GM19455 (cell line): ENCODE measurements around the gene CHAMP1.

Source experiments
- ATAC-seq: cut with Tn5 transposase; IDR thresholded peaks from one replicate; pipeline ENCODE4 v1.9.1; 2021; ENCODE audit not compliant: unreplicated experiment

The CHAMP1 gene

GRCh38 chr13:114314074-114314912 is at the start of gene CHAMP1:
Gene CHAMP1, plus strand, starts transcription at chr13:114314503. Its CDS starts 9,340 bp downstream, at chr13:114323843.
- ATAC-seq = peak; percentile 77

- no peak for ATAC-seq
Measured at GRCh38 chr13:114264886-114265611, 49.3 kb upstream of the CHAMP1 start.

- no peak for ATAC-seq
Measured at GRCh38 chr13:114266241-114266640, 48.1 kb upstream of the CHAMP1 start.

GRCh38 chr13:114268344-114269280 is 45.7 kb upstream of the CHAMP1 start:
- ATAC-seq = no peak

GRCh38 chr13:114269281-114269770 is 45.0 kb upstream of the CHAMP1 start:
- no peak for ATAC-seq

- ATAC-seq = no peak
Measured at GRCh38 chr13:114272977-114273376, 41.3 kb upstream of the CHAMP1 start.

- no peak for ATAC-seq
Measured at GRCh38 chr13:114275304-114275703, 39.0 kb upstream of the CHAMP1 start.

GRCh38 chr13:114279146-114279545 is 35.2 kb upstream of the CHAMP1 start:
- no peak for ATAC-seq

GRCh38 chr13:114279758-114280355 is 34.4 kb upstream of the CHAMP1 start:
- ATAC-seq = no peak

- ATAC-seq = peak; percentile 67
Measured at GRCh38 chr13:114281351-114282040, 32.8 kb upstream of the CHAMP1 start, which contains the start of gene UPF3A. Gene UPF3A, plus strand, starts transcription at chr13:114281601. Its CDS starts 39 bp downstream, at chr13:114281640.

GRCh38 chr13:114282041-114282670 is 32.1 kb upstream of the CHAMP1 start:
- ATAC-seq = peak; percentile 60

- no peak for ATAC-seq
Measured at GRCh38 chr13:114283576-114283975, 30.7 kb upstream of the CHAMP1 start.

- ATAC-seq = no peak
Measured at GRCh38 chr13:114284680-114285079, 29.6 kb upstream of the CHAMP1 start.

- no peak for ATAC-seq
Measured at GRCh38 chr13:114285166-114285808, 29.0 kb upstream of the CHAMP1 start.

GRCh38 chr13:114286808-114287207 is 27.5 kb upstream of the CHAMP1 start:
- no peak for ATAC-seq

GRCh38 chr13:114288157-114288591 is 26.1 kb upstream of the CHAMP1 start:
- no peak for ATAC-seq

GRCh38 chr13:114296448-114296847 is 17.9 kb upstream of the CHAMP1 start:
- ATAC-seq = peak; percentile 13

GRCh38 chr13:114296902-114297301 is 17.4 kb upstream of the CHAMP1 start:
- peak; percentile 55 for ATAC-seq

GRCh38 chr13:114298866-114299265 is 15.4 kb upstream of the CHAMP1 start:
- no peak for ATAC-seq
